GM12872 (cell line): ENCODE data around the gene ANKRD65.

ENCODE experiments used
- CTCF ChIP-seq: IDR thresholded peaks from 3 replicates; pipeline ENCODE4 v1.5.1; 2011; ENCODE audit warnings: low read depth, mild to moderate bottlenecking, low read length, moderate library complexity; ENCODE audit not compliant: insufficient read depth

The ANKRD65 gene

GRCh38 chr1:1391225-1391624, 29.9 kb downstream of the ANKRD65 start:
- TF ChIP-seq CTCF, result no peak

GRCh38 chr1:1390675-1391074, 30.4 kb downstream of the ANKRD65 start:
- no peak for TF ChIP-seq CTCF

GRCh38 chr1:1388078-1388472, 33.0 kb downstream of the ANKRD65 start:
- no peak for TF ChIP-seq CTCF

- TF ChIP-seq CTCF, result no peak
These were observed 33.7 kb downstream of the ANKRD65 start for GRCh38 chr1:1387098-1388077.

- no peak for TF ChIP-seq CTCF
These were observed 35.1 kb downstream of the ANKRD65 start for GRCh38 chr1:1385931-1386330.

- TF ChIP-seq CTCF, result no peak
These were observed 39.8 kb downstream of the ANKRD65 start for GRCh38 chr1:1381294-1381693.

- no peak for TF ChIP-seq CTCF
These were observed 40.2 kb downstream of the ANKRD65 start for GRCh38 chr1:1380860-1381259.
